HepG2 (cell line): ENCODE results near the gene NSMF. TPM values are rescaled to one million over a fixed set of nuclear protein-coding genes. Genes with fewer than 3 reads are reported as not detected.

Experiments
- ATAC-seq: fragments of 200-7000 bp; cut with Tn5 transposase; 3 replicates; pipeline ENCODE4 v1.9.1; 2020; ENCODE audit warnings: mild to moderate bottlenecking, moderate library complexity
- BruUV-seq: library from RNA; stranded (reverse); fragments of 400-500 nt; replicated peaks from 2 replicates; lab custom pipeline; 2021; lab: Mats Ljungman, UMichigan
- CTCF ChIA-PET: fragments of 300-600 bp; formaldehyde crosslinking; extraction: SDS; loops from one replicate; lab custom pipeline; 2021; ENCODE audit warnings: low total read pairs, inconsistent platforms, low intra/inter-chr PET ratio; lab: Yijun Ruan, JAX
- POLR2A ChIA-PET: fragments of 350-600 bp; sonication (Branson Sonifier 250); formaldehyde crosslinking; loops from one replicate; lab custom pipeline; 2020; ENCODE audit warnings: antibody characterized with exemption, inconsistent platforms; lab: Yijun Ruan, JAX
- DNase-seq: peaks from one replicate; pipeline ENCODE4 v3.0.0-alpha.2; 2015; ENCODE audit warnings: low spot score
- FAIRE-seq: peaks from 3 replicates; lab custom pipeline; 2011; peaks lifted over from hg19 to GRCh38; lab: Jason Lieb, UNC
- H2AFZ ChIP-seq: one replicate; pipeline ENCODE4 v1.6.1; 2011; ENCODE audit warnings: low read length, inconsistent platforms
- H3K27ac ChIP-seq: fragments of 300-600 bp; 3 replicates; pipeline ENCODE4 v1.8.0; 2011; ENCODE audit warnings: mixed run types, mild to moderate bottlenecking, mixed read lengths, low read length, inconsistent platforms; ENCODE audit not compliant: insufficient read depth; ENCODE audit errors: extremely low read length
- H3K27me3 ChIP-seq, 2 experiments: fragments of 200-600 bp in 1 of 2; 2 replicates in 1 of 2; 3 replicates in 1 of 2; pipeline versions ENCODE4 v1.6.0 to v1.8.0; 2011; ENCODE audit warnings: low read length in 2 of 2, mild to moderate bottlenecking in 2 of 2, moderate library complexity in 2 of 2, inconsistent platforms in 1 of 2; ENCODE audit not compliant: insufficient read depth in 2 of 2, control insufficient read depth in 1 of 2
- H3K36me3 ChIP-seq, 2 experiments: fragments of 200-600 bp in 1 of 2; replicated peaks in 1 of 2; 2 replicates in 1 of 2; 3 replicates in 1 of 2; pipeline versions ENCODE4 v1.5.1 to v1.8.0; 2011; ENCODE audit warnings: low read length in 2 of 2, inconsistent platforms in 1 of 2; ENCODE audit not compliant: insufficient read depth in 2 of 2, control insufficient read depth in 1 of 2
- H3K4me1 ChIP-seq: 2 replicates; pipeline ENCODE4 v1.5.1; 2012; ENCODE audit warnings: low read length, inconsistent platforms; ENCODE audit not compliant: insufficient read depth
- H3K4me2 ChIP-seq: 2 replicates; pipeline ENCODE4 v1.6.0; 2011; ENCODE audit warnings: low read depth, low read length, inconsistent platforms
- H3K4me3 ChIP-seq, 3 experiments: fragments of 200-600 bp in 1 of 3; sonication (generic), shearing (Covaris generic) in 1 of 3; replicated peaks in 1 of 3; 2 replicates each; pipeline ENCODE4 v1.5.1; 2011 to 2016; ENCODE audit warnings: low read length in 3 of 3, inconsistent platforms in 2 of 3, low read depth in 2 of 3, mild to moderate bottlenecking in 2 of 3, control low read depth in 1 of 3, mixed read lengths in 1 of 3; ENCODE audit not compliant: insufficient read depth in 1 of 3
- H3K79me2 ChIP-seq: one replicate; pipeline ENCODE4 v1.6.1; 2011; ENCODE audit warnings: low read length, inconsistent platforms; ENCODE audit not compliant: insufficient read depth
- H3K9ac ChIP-seq: 2 replicates; pipeline ENCODE4 v1.6.0; 2011; ENCODE audit warnings: mild to moderate bottlenecking, low read depth, low read length, inconsistent platforms; ENCODE audit not compliant: insufficient read depth
- H3K9me3 ChIP-seq: 2 replicates; pipeline ENCODE4 v1.5.1; 2012; ENCODE audit warnings: mild to moderate bottlenecking, low read length
- H4K20me1 ChIP-seq: 2 replicates; pipeline ENCODE4 v1.6.0; 2011; ENCODE audit warnings: inconsistent platforms, mild to moderate bottlenecking, low read length, moderate library complexity; ENCODE audit not compliant: insufficient read depth
- CCAR2 ChIP-seq: fragments of 200-400 bp; formaldehyde crosslinking; optimal IDR thresholded peaks from 2 replicates; pipeline ENCODE3; 2018; ENCODE audit warnings: low read depth, mild to moderate bottlenecking, low read length, moderate library complexity
- ETV5 ChIP-seq: IDR thresholded peaks from 2 replicates; pipeline ENCODE4 v1.6.1; 2018; ENCODE audit warnings: missing biosample characterization, missing genetic modification reagents, inconsistent platforms, borderline replicate concordance
- EZH2 ChIP-seq: conservative IDR thresholded peaks from 2 replicates; pipeline ENCODE4 v1.6.1; 2012; ENCODE audit warnings: mild to moderate bottlenecking, low read depth, low read length, moderate library complexity
- SMARCE1 ChIP-seq: fragments of 450-650 bp; IDR thresholded peaks from 2 replicates; pipeline ENCODE4 v1.6.1; 2017; ENCODE audit warnings: borderline replicate concordance
- SP4 ChIP-seq: sonication (generic); formaldehyde crosslinking; IDR thresholded peaks from 2 replicates; pipeline ENCODE4 v1.8.1; 2023; ENCODE audit warnings: mild to moderate bottlenecking, missing genetic modification reagents
- TBP ChIP-seq: sonication (generic); formaldehyde crosslinking; IDR thresholded peaks from 2 replicates; pipeline ENCODE4 v1.5.0; 2020; ENCODE audit warnings: missing genetic modification reagents
- TOE1 ChIP-seq: sonication (generic); formaldehyde crosslinking; IDR thresholded peaks from 2 replicates; pipeline ENCODE4 v1.4.0; 2020; ENCODE audit warnings: mild to moderate bottlenecking, missing genetic modification reagents
- ZFP41 ChIP-seq: sonication (generic); formaldehyde crosslinking; IDR thresholded peaks from 2 replicates; pipeline ENCODE4 v1.4.0; 2020; ENCODE audit warnings: mild to moderate bottlenecking, missing genetic modification reagents, borderline replicate concordance
- ZNF274 ChIP-seq: sonication (generic); formaldehyde crosslinking; IDR thresholded peaks from 2 replicates; pipeline ENCODE4 v1.5.1; 2020; ENCODE audit warnings: mild to moderate bottlenecking, missing genetic modification reagents
- ZNF513 ChIP-seq: sonication (generic); formaldehyde crosslinking; conservative IDR thresholded peaks from 2 replicates; pipeline ENCODE4 v1.5.0; 2020; ENCODE audit warnings: missing genetic modification reagents
- ZNF607 ChIP-seq: sonication (generic); formaldehyde crosslinking; IDR thresholded peaks from 2 replicates; pipeline ENCODE4 v1.5.1; 2020; ENCODE audit warnings: missing genetic modification reagents, mild to moderate bottlenecking, borderline replicate concordance
- WGBS: methylation state at CpG from one replicate; pipeline ENCODE4 v1.1.6; 2017; ENCODE audit warnings: low lambda C conversion rate; 5-methylcytosine and 5-hydroxymethylcytosine counted together
- in situ Hi-C: cut with HindIII; loops from 2 replicates; pipeline ENCODE4 v1.10.0; 2017; ENCODE audit warnings: low pct_unique_long_range_greater_than_20kb; ENCODE audit not compliant: extremely low pct_ligation_motif_present
- intact Hi-C: fragments of 100-400 bp; cut with micrococcal nuclease; formaldehyde crosslinking; loops from one replicate; pipeline ENCODE4 v1.10.0; 2022; ENCODE audit not compliant: unreplicated experiment
- polyA plus RNA-seq, 8 experiments: library from polyadenylated mRNA; depleted of rRNA in 3 of 8; stranded (reverse) in 7 of 8; unstranded in 1 of 8; fragments of >200 nt; fragmentation: Illumina TruSeq in 4 of 8; extraction: Trizol in 4 of 8; gene quantifications; 2 replicates each; pipeline versions ENCODE4 v1.2.1 to v1.2.3, GENCODE V29; 2011 to 2016; ENCODE audit warnings: low read depth in 4 of 8, missing spikeins in 1 of 8, mixed read lengths in 1 of 8; ENCODE audit not compliant: insufficient read depth in 1 of 8
- total RNA-seq, 5 experiments: library from RNA; depleted of rRNA; stranded (reverse); fragments of >200 nt; fragmentation: Illumina TruSeq; extraction: Trizol; gene quantifications; 2 replicates each; pipeline ENCODE4 v1.2.3, GENCODE V29; 2016; ENCODE audit warnings: low read depth in 1 of 5
- TF ChIP-seq, protein P1 (sequence below): sonication (generic); formaldehyde crosslinking; IDR thresholded peaks from 2 replicates; pipeline ENCODE4 v1.4.0; 2020; ENCODE audit warnings: missing genetic modification reagents, borderline replicate concordance
- TF ChIP-seq, protein P2 (sequence below): sonication (generic); formaldehyde crosslinking; IDR thresholded peaks from 2 replicates; pipeline ENCODE4 v1.4.0; 2020; ENCODE audit warnings: mild to moderate bottlenecking, low read depth, missing genetic modification reagents

Gene NSMF
- total and polyA plus RNA-seq, 2 of the 13 experiments (the other 11 are each of a cell fraction or from before 2014, with no cell fraction given), result 44.3 to 183 TPM

- Histone ChIP-seq H3K4me2 (peak overlapping the region; percentile 21; the same call in 1 of the 2 replicates), H3K4me3 (no peak overlapping the region), H3K27ac (no peak overlapping the region), H3K79me2 (no peaks in the 10 kb centered on the region), H3K9me3 (peaks cover 3% of the 10 kb centered on the region; the same call in 1 of the 2 replicates), H3K9ac (no peak overlapping the region), H3K4me1 (peaks cover 12% of the 10 kb centered on the region), H3K36me3 (no peaks in the 10 kb centered on the region), H4K20me1 (no peaks in the 10 kb centered on the region), H2AFZ (no peak overlapping the region), H3K27me3 (peaks cover 3 to 4% of the 10 kb centered on the region in 2 experiments; a peak in 2 of 5 replicates)
- POLR2A ChIA-PET, result no interaction called here
- in situ Hi-C loops, result no loop called here
- CTCF ChIA-PET, result no interaction called here
- TF ChIP-seq SMARCE1 (no peak), ETV5 (CRISPR knock-in tag) (no peak), ZNF513 (no peak), ZFP41 (CRISPR knock-in tag) (no peak), TOE1 (CRISPR knock-in tag) (no peak), CCAR2 (no peak), EZH2 (no peak), ZNF274 (CRISPR knock-in tag) (no peak), SP4 (CRISPR knock-in tag) (no peak), ZNF607 (CRISPR knock-in tag) (no peak), TBP (CRISPR knock-in tag) (no peak)
- TF ChIP-seq, protein P1, sequence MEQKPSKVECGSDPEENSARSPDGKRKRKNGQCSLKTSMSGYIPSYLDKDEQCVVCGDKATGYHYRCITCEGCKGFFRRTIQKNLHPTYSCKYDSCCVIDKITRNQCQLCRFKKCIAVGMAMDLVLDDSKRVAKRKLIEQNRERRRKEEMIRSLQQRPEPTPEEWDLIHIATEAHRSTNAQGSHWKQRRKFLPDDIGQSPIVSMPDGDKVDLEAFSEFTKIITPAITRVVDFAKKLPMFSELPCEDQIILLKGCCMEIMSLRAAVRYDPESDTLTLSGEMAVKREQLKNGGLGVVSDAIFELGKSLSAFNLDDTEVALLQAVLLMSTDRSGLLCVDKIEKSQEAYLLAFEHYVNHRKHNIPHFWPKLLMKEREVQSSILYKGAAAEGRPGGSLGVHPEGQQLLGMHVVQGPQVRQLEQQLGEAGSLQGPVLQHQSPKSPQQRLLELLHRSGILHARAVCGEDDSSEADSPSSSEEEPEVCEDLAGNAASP, result no peak
- TF ChIP-seq, protein P2, sequence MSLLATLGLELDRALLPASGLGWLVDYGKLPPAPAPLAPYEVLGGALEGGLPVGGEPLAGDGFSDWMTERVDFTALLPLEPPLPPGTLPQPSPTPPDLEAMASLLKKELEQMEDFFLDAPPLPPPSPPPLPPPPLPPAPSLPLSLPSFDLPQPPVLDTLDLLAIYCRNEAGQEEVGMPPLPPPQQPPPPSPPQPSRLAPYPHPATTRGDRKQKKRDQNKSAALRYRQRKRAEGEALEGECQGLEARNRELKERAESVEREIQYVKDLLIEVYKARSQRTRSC (CRISPR knock-in tag), result no peak
- no TSS peak for BruUV-seq
- no peak for FAIRE-seq
- 58% methylated on average over 14 of the region's 15 CpGs for WGBS
- intact Hi-C loops, result no loop called here
- no peak for DNase-seq
- ATAC-seq, result peak; percentile 56
Observed at GRCh38 chr9:137506274-137506673, 47.1 kb upstream of the NSMF start.
